Right lobe of liver (tissue), 4 donors: ENCODE data around the gene CBX7.

Source experiments
- POLR2A ChIP-seq: fragments of 450-650 bp; IDR thresholded peaks from one replicate; pipeline ENCODE4 v1.6.1; 2017; ENCODE audit warnings: antibody characterized with exemption, mild to moderate bottlenecking
- TF ChIP-seq, protein P1 (sequence below), 4 donors: fragments of 200-600 bp in 3 of 4; fragments of 450-650 bp in 1 of 4; IDR thresholded peaks; one replicate each; pipeline versions ENCODE4 v1.5.1 to v1.8.0; 2016 to 2022; ENCODE audit warnings: antibody characterized with exemption in 4 of 4, mild to moderate bottlenecking in 2 of 4
- donor health status: DM: no; HTN: no; CAD: no.
- donor health status: DM: no; HTN: no; CAD: no.
- donor health status: DM: no; HTN: yes; CAD: no.

DNA sequence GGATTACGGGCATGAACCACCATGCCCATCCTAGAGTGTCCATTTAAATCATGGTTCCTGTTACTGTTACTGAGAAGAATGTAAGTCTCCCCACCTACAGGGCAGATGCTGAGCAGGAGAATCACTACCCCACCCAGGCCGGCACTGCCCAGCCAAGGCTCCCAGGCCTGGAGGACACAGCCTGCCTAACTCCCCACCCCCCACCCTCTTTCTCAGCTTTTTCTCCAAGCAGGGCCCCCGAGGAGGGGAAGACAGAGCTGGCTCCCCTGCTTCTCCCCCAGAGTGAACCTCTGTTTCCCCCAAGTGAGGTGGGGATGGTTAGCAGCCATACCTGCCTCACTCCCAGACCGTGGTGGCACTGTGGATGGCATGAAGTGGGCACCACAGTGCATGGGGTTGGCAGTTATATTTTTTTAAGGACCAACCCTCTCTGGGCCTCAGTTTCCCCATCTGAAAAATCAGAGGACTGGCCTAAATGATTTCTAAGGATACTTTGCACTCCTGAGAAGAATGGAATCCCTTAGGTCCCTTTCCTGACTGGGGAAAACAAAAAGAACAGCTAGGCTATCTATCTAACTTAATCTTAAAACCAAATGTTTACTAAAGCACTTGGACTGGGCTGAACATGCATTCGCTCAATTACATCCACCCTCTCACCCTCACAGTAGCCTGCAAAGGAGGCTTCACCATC, 5.0 kb downstream of the CBX7 start:
- TF ChIP-seq, protein P1, sequence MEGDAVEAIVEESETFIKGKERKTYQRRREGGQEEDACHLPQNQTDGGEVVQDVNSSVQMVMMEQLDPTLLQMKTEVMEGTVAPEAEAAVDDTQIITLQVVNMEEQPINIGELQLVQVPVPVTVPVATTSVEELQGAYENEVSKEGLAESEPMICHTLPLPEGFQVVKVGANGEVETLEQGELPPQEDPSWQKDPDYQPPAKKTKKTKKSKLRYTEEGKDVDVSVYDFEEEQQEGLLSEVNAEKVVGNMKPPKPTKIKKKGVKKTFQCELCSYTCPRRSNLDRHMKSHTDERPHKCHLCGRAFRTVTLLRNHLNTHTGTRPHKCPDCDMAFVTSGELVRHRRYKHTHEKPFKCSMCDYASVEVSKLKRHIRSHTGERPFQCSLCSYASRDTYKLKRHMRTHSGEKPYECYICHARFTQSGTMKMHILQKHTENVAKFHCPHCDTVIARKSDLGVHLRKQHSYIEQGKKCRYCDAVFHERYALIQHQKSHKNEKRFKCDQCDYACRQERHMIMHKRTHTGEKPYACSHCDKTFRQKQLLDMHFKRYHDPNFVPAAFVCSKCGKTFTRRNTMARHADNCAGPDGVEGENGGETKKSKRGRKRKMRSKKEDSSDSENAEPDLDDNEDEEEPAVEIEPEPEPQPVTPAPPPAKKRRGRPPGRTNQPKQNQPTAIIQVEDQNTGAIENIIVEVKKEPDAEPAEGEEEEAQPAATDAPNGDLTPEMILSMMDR (IDR thresholded peaks at IDR 0.05): no peak
- TF ChIP-seq POLR2A: no peak
